Stimulated activated memory B cell treated with anti-CD40 and anti-IgM and Interleukin-4, amounts not matched to agents 10 μg/mL and 1 μg/mL and 100 μg/mL, for 72 hours (primary cell): ENCODE measurements around the gene BAHCC1.
A peak's percentile ranks its signal among the peaks of the same experiment; 100 is the strongest.

Source experiments
- ATAC-seq: fragments of 150-1000 bp; cut with Tn5 transposase; 2 replicates; pipeline ENCODE4 v1.10.0; 2021
- H3K27ac Mint-ChIP-seq: one replicate; pipeline ENCODE4 v1.8.0; 2022; ENCODE audit warnings: mild to moderate bottlenecking, mixed read lengths
- H3K27me3 Mint-ChIP-seq: one replicate; pipeline ENCODE4 v1.8.0; 2022; ENCODE audit warnings: mixed read lengths
- H3K36me3 Mint-ChIP-seq: one replicate; pipeline ENCODE4 v1.8.0; 2022; ENCODE audit warnings: mixed read lengths
- H3K4me1 Mint-ChIP-seq: one replicate; pipeline ENCODE4 v1.8.0; 2022; ENCODE audit warnings: mixed read lengths
- H3K4me3 Mint-ChIP-seq: one replicate; pipeline ENCODE4 v1.8.0; 2022; ENCODE audit warnings: mild to moderate bottlenecking, moderate library complexity, mixed read lengths
- H3K9me3 Mint-ChIP-seq: one replicate; pipeline ENCODE4 v1.8.0; 2022; ENCODE audit warnings: mixed read lengths

The BAHCC1 gene

GRCh38 chr17:81364278-81365147 is 30.7 kb upstream of the BAHCC1 start:
- peaks cover 17% of the 10 kb centered on the region for H3K4me1 Mint-ChIP-seq
- H3K9me3 Mint-ChIP-seq, result no peaks in the 10 kb centered on the region
- no peak overlapping the region for H3K4me3 Mint-ChIP-seq
- peaks cover 80% of the 10 kb centered on the region for H3K27me3 Mint-ChIP-seq
- no peak for ATAC-seq
- H3K36me3 Mint-ChIP-seq, result no peaks in the 10 kb centered on the region
- H3K27ac Mint-ChIP-seq, result no peak overlapping the region

GRCh38 chr17:81365148-81365600 is 30.1 kb upstream of the BAHCC1 start:
- Mint-ChIP-seq H3K4me3 (peak overlapping the region; percentile 40), H3K9me3 (no peaks in the 10 kb centered on the region), H3K27ac (peak overlapping the region; percentile 57), H3K36me3 (no peaks in the 10 kb centered on the region), H3K4me1 (peaks cover 17% of the 10 kb centered on the region), H3K27me3 (peaks cover 86% of the 10 kb centered on the region)
- ATAC-seq, result no peak

- peaks cover 17% of the 10 kb centered on the region for H3K4me1 Mint-ChIP-seq
- H3K27ac Mint-ChIP-seq, result peak overlapping the region; percentile 57
- H3K4me3 Mint-ChIP-seq, result no peak overlapping the region
- H3K9me3 Mint-ChIP-seq, result no peaks in the 10 kb centered on the region
- H3K27me3 Mint-ChIP-seq, result peaks cover 91% of the 10 kb centered on the region
- no peaks in the 10 kb centered on the region for H3K36me3 Mint-ChIP-seq
- peak; percentile 75 for ATAC-seq
Measured at GRCh38 chr17:81365601-81366585, 29.4 kb upstream of the BAHCC1 start.

GRCh38 chr17:81366648-81367047 is 28.6 kb upstream of the BAHCC1 start:
- ATAC-seq, result no peak
- H3K4me3 Mint-ChIP-seq, result no peak overlapping the region
- peaks cover 90% of the 10 kb centered on the region for H3K27me3 Mint-ChIP-seq
- no peak overlapping the region for H3K27ac Mint-ChIP-seq
- H3K4me1 Mint-ChIP-seq, result peaks cover 17% of the 10 kb centered on the region
- no peaks in the 10 kb centered on the region for H3K9me3 Mint-ChIP-seq
- no peaks in the 10 kb centered on the region for H3K36me3 Mint-ChIP-seq

- Mint-ChIP-seq H3K4me1 (peaks cover 17% of the 10 kb centered on the region), H3K27me3 (peaks cover 87% of the 10 kb centered on the region), H3K9me3 (no peaks in the 10 kb centered on the region), H3K36me3 (no peaks in the 10 kb centered on the region), H3K4me3 (no peak overlapping the region), H3K27ac (no peak overlapping the region)
- ATAC-seq, result no peak
Measured at GRCh38 chr17:81367171-81367570, 28.1 kb upstream of the BAHCC1 start.

- Mint-ChIP-seq H3K9me3 (no peaks in the 10 kb centered on the region), H3K27me3 (peaks cover 87% of the 10 kb centered on the region), H3K36me3 (no peaks in the 10 kb centered on the region), H3K4me3 (no peak overlapping the region), H3K27ac (peak overlapping the region; percentile 32), H3K4me1 (peaks cover 17% of the 10 kb centered on the region)
- ATAC-seq, result no peak
Measured at GRCh38 chr17:81368161-81369022, 26.9 kb upstream of the BAHCC1 start.

- Mint-ChIP-seq H3K27me3 (peaks cover 73% of the 10 kb centered on the region), H3K27ac (no peak overlapping the region), H3K36me3 (no peaks in the 10 kb centered on the region), H3K9me3 (no peaks in the 10 kb centered on the region), H3K4me1 (peaks cover 12% of the 10 kb centered on the region), H3K4me3 (no peak overlapping the region)
- no peak for ATAC-seq
Measured at GRCh38 chr17:81370294-81370693, 25.0 kb upstream of the BAHCC1 start.

GRCh38 chr17:81371910-81372760 is 23.1 kb upstream of the BAHCC1 start:
- Mint-ChIP-seq H3K27ac (no peak overlapping the region), H3K4me1 (no peaks in the 10 kb centered on the region), H3K9me3 (no peaks in the 10 kb centered on the region), H3K36me3 (no peaks in the 10 kb centered on the region), H3K27me3 (peaks cover 54% of the 10 kb centered on the region), H3K4me3 (no peak overlapping the region)
- no peak for ATAC-seq

- Mint-ChIP-seq H3K27ac (no peak overlapping the region), H3K27me3 (peaks cover 39% of the 10 kb centered on the region), H3K9me3 (no peaks in the 10 kb centered on the region), H3K4me1 (no peaks in the 10 kb centered on the region), H3K4me3 (no peak overlapping the region), H3K36me3 (no peaks in the 10 kb centered on the region)
- ATAC-seq, result no peak
Measured at GRCh38 chr17:81373536-81374160, 21.6 kb upstream of the BAHCC1 start.

GRCh38 chr17:81374890-81375289 is 20.4 kb upstream of the BAHCC1 start:
- Mint-ChIP-seq H3K4me3 (no peak overlapping the region), H3K27me3 (peaks cover 27% of the 10 kb centered on the region), H3K4me1 (no peaks in the 10 kb centered on the region), H3K36me3 (no peaks in the 10 kb centered on the region), H3K27ac (no peak overlapping the region), H3K9me3 (no peaks in the 10 kb centered on the region)
- no peak for ATAC-seq

- Mint-ChIP-seq H3K27ac (no peak overlapping the region), H3K36me3 (no peaks in the 10 kb centered on the region), H3K4me1 (no peaks in the 10 kb centered on the region), H3K4me3 (no peak overlapping the region), H3K9me3 (no peaks in the 10 kb centered on the region), H3K27me3 (peaks cover 33% of the 10 kb centered on the region)
- no peak for ATAC-seq
Measured at GRCh38 chr17:81376946-81377714, 18.1 kb upstream of the BAHCC1 start.

GRCh38 chr17:81378941-81379511 is 16.2 kb upstream of the BAHCC1 start:
- Mint-ChIP-seq H3K27me3 (peaks cover 29% of the 10 kb centered on the region), H3K27ac (no peak overlapping the region), H3K36me3 (no peaks in the 10 kb centered on the region), H3K4me1 (no peaks in the 10 kb centered on the region), H3K4me3 (no peak overlapping the region), H3K9me3 (no peaks in the 10 kb centered on the region)
- ATAC-seq, result no peak

GRCh38 chr17:81379523-81379942 is 15.7 kb upstream of the BAHCC1 start:
- peaks cover 30% of the 10 kb centered on the region for H3K27me3 Mint-ChIP-seq
- H3K27ac Mint-ChIP-seq, result no peak overlapping the region
- ATAC-seq, result peak; percentile 5

More at GRCh38 chr17:81379523-81379942, 15.7 kb upstream of the BAHCC1 start:
- no peak overlapping the region for H3K4me3 Mint-ChIP-seq
- no peaks in the 10 kb centered on the region for H3K4me1 Mint-ChIP-seq
- H3K9me3 Mint-ChIP-seq, result no peaks in the 10 kb centered on the region
- no peaks in the 10 kb centered on the region for H3K36me3 Mint-ChIP-seq
